Measurements from ENCODE around the gene ARHGAP24. TPM values are rescaled to one million over a fixed set of nuclear protein-coding genes. Genes with fewer than 3 reads are reported as not detected.
"Not testable (repeated sequence)": the region's sequence is repeated elsewhere in the genome, so short reads cannot be mapped to it uniquely, and the experiment has no call there.

The ARHGAP24 gene
- total RNA-seq, 2 experiments from 2014 or later = not detected

DNA sequence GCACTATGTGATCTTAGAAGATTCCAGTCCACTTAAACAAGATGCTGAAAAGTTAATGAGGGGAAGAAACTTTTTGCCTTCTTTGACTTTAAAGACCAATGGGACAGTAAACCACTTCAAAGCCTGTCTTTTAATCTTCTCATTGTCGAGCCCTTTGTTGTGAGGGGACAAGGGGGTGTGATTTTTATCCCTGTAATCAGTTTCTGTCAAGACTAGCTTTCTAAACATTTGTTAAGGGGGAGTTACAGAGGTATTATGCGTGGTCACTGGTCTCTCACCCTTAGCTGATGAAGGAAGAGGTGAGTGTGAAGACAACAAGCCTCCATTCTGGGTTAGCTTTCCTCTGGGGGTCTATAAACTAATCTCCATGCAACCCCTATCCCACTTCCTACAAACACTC lies 409.3 kb downstream of the ARHGAP24 start:
- Mint-ChIP-seq H3K4me3 (no peak overlapping the region), H3K4me1 (no peaks in the 10 kb centered on the region), H3K36me3 (ENCODE audit: low read depth) (no peaks in the 10 kb centered on the region), H3K9me3 (no peaks in the 10 kb centered on the region), H3K27ac (no peak overlapping the region), H3K27me3 (no peaks in the 10 kb centered on the region)
- DNase-seq = no peak
- ChIA-PET POLR2A (no interaction called here), CTCF (no interaction called here)

DNA sequence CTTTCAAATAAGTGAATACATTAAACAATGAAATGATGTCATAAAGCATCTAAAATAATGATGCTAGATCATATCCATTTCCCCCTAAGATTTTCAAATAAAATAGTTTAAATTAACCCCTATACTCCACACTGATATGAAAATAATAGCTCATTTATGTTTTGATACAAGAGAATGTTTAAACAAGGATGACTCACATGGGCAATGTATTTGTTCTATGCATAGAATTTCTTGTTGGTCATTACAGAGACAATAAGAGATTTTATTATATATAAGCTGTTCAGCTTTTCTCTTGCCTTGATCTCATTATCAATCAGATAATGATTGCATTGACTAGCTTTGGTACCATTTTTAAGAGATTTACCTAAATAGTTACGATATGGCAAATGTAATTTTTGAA lies 411.7 kb downstream of the ARHGAP24 start:
- Mint-ChIP-seq H3K36me3 (ENCODE audit: low read depth) (no peaks in the 10 kb centered on the region), H3K27me3 (no peaks in the 10 kb centered on the region), H3K27ac (no peak overlapping the region), H3K4me1 (no peaks in the 10 kb centered on the region), H3K9me3 (peaks cover 3% of the 10 kb centered on the region), H3K4me3 (no peak overlapping the region)
- ChIA-PET CTCF (no interaction called here), POLR2A (no interaction called here)
- DNase-seq = no peak

DNA sequence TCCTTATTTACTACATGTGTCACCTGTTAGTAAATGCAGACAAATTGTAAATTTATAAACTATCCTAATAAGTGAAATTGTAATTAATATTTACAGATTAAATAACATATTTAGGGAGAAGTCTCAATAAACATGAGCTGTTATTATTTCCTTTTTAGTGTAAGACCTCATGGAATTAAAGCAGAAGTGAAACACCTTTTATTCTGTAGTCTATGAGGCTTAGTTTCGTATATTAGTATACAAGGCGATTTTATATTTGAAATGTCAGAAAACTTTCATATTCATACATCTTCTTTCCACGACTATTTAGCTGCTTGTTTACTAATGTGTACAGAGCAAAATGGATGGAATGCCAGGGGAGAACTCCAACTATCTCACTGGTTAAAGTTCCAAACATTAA lies 414.4 kb downstream of the ARHGAP24 start:
- H3K9me3 Mint-ChIP-seq = peaks cover 6% of the 10 kb centered on the region
- ChIA-PET CTCF (no interaction called here), POLR2A (no interaction called here)
- DNase-seq = no peak
- no peak overlapping the region for H3K4me3 Mint-ChIP-seq
- no peak overlapping the region for H3K27ac Mint-ChIP-seq
- H3K27me3 Mint-ChIP-seq = no peaks in the 10 kb centered on the region
- H3K4me1 Mint-ChIP-seq = no peaks in the 10 kb centered on the region
- no peaks in the 10 kb centered on the region for H3K36me3 Mint-ChIP-seq (ENCODE audit: low read depth)

DNA sequence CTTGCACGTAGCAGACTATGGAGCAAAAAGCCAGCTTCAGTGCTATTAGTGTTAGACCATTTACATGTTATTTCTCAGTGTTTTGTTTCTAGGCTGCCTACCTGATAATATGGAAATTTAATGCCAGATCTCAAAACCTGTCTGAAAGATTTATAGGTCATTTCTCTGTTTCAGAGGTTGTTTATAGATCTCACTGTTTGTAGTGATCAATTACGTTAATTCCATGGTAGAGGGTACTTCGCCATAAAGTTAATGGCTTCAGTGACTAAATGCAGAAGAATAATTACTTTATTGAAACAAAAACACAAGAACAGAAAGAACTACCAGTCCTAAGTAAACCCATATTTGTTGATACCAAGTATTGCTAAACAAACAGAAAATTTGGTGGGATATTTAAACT lies 420.8 kb downstream of the ARHGAP24 start:
- DNase-seq = no peak
- ChIA-PET CTCF (no interaction called here), POLR2A (no interaction called here)
- Mint-ChIP-seq H3K27me3 (no peaks in the 10 kb centered on the region), H3K27ac (no peak overlapping the region), H3K36me3 (ENCODE audit: low read depth) (no peaks in the 10 kb centered on the region), H3K4me1 (no peaks in the 10 kb centered on the region), H3K4me3 (no peak overlapping the region), H3K9me3 (peaks cover 6% of the 10 kb centered on the region)

DNA sequence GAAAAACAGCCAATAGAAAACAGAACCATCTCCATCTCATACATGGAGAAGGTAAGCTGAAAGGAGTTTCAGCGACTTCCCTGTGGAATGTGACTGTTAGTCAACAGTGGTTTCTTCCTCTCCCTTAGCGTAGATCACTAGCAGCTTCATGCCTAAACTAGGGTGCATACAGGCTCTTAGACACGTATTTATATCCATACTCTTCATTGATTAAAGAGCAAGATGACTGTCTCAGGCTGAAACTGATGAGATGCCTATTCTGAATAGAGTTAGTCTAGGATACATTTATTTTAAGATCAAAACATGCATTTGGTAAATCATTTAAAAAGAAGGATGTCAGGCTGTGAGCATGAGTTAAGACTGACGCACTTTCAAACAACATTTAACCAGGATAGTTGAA lies 423.3 kb downstream of the ARHGAP24 start:
- no peak overlapping the region for H3K27ac Mint-ChIP-seq
- ChIA-PET POLR2A (no interaction called here), CTCF (interaction anchor here (0.5 kb wide), 1 partner anchor 282 kb away, joined by 3 read pairs; no protein-coding TSS in a partner anchor)
- H3K9me3 Mint-ChIP-seq = peaks cover 3% of the 10 kb centered on the region
- no peak overlapping the region for H3K4me3 Mint-ChIP-seq
- H3K36me3 Mint-ChIP-seq (ENCODE audit: low read depth) = no peaks in the 10 kb centered on the region
- DNase-seq = no peak
- no peaks in the 10 kb centered on the region for H3K4me1 Mint-ChIP-seq
- H3K27me3 Mint-ChIP-seq = no peaks in the 10 kb centered on the region

DNA sequence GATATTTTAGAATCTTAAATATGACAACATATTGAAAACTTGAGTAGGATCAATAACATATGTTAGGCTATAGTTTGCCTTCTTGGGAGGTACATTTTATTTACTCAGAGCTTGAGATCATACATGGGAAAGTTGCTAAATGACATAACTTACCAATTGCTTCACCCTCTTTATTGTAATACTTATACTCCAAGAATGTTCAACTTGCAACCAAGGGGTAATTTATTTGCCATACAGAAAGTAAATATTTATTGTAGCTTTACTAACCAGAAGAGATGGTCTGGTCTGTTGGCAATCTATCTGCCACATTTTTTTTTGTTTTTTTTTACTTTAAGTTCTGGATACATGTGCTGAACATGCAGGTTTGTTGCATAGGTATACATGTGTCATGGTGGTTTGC lies 426.6 kb downstream of the ARHGAP24 start:
- Mint-ChIP-seq H3K36me3 (ENCODE audit: low read depth) (no peaks in the 10 kb centered on the region), H3K4me3 (no peak overlapping the region), H3K9me3 (no peaks in the 10 kb centered on the region), H3K27ac (no peak overlapping the region), H3K27me3 (no peaks in the 10 kb centered on the region), H3K4me1 (no peaks in the 10 kb centered on the region)
- DNase-seq = no peak
- ChIA-PET CTCF (no interaction called here), POLR2A (no interaction called here)

DNA sequence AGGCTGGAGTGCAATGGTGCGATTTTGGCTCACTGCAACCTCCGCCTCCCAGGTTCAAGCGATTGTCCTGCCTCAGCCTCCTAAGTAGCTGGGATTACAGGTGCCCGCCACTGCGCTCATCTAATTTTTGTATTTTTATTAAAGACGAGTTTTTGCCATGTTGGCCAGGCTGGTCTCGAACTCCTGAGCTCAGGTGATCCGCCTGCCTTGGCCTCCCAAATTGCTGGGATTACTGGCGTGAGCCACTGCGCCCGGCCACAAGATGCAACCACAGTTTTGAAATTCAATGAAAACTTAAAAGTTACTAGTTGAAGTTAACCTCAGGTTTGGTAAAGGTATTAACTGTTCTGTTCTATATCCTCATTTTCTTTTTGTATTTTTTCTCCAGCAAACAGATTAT lies 427.7 kb downstream of the ARHGAP24 start:
- POLR2A ChIA-PET; H3K4me1 Mint-ChIP-seq; H3K27me3 Mint-ChIP-seq; DNase-seq; H3K4me3 Mint-ChIP-seq; H3K27ac Mint-ChIP-seq; H3K36me3 Mint-ChIP-seq (ENCODE audit: low read depth); H3K9me3 Mint-ChIP-seq; CTCF ChIA-PET: not testable (repeated sequence)

DNA sequence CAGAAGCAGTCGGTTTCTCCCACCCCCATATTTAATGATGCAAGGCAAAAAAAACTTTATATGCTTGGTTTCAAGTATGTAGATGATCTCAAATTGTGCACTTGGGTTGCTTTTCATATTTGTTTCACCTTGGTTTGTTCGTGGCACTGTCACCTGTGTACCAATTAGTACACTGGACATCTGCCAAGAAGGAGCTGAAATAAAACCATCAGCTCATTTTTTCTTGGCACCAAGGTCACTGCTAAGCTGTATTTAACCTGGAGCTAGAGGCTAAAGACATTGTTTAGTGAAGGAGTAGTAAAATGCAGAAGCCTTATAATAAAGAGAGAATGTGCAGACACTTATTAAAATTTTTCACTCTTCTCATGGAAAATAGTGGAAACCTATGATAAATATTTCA lies 430.8 kb downstream of the ARHGAP24 start:
- H3K36me3 Mint-ChIP-seq (ENCODE audit: low read depth) = no peaks in the 10 kb centered on the region
- no peaks in the 10 kb centered on the region for H3K4me1 Mint-ChIP-seq
- H3K4me3 Mint-ChIP-seq = no peak overlapping the region
- no peak for DNase-seq
- POLR2A ChIA-PET = no interaction called here
- no peak overlapping the region for H3K27ac Mint-ChIP-seq
- H3K27me3 Mint-ChIP-seq = no peaks in the 10 kb centered on the region
- H3K9me3 Mint-ChIP-seq = no peaks in the 10 kb centered on the region
- CTCF ChIA-PET = no interaction called here

DNA sequence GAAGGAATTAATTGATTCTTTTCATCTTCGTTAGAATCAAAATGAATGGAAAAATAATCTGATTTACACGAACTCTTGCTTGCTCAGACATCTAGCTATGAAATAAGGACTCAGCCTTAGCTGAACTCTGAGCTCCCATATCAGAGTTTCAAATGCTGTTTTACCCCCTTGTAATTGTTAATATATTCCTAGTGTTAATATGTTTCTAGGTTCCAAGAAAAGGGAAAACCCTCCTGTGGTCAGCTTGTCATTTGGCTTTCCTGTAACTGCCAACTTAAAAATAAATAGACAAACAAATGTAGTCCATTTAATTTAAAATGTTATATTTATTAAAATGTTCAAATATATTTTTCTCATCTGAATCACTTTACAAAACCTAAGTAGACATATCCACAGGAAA lies 432.1 kb downstream of the ARHGAP24 start:
- POLR2A ChIA-PET = interaction anchor here (0.7 kb wide), 1 partner anchor 42 kb away, joined by 3 read pairs; no protein-coding TSS in a partner anchor
- no peaks in the 10 kb centered on the region for H3K27me3 Mint-ChIP-seq
- no peak for DNase-seq
- H3K9me3 Mint-ChIP-seq = no peaks in the 10 kb centered on the region
- H3K36me3 Mint-ChIP-seq (ENCODE audit: low read depth) = no peaks in the 10 kb centered on the region
- H3K4me1 Mint-ChIP-seq = no peaks in the 10 kb centered on the region
- H3K4me3 Mint-ChIP-seq = no peak overlapping the region
- H3K27ac Mint-ChIP-seq = no peak overlapping the region
- CTCF ChIA-PET = no interaction called here

DNA sequence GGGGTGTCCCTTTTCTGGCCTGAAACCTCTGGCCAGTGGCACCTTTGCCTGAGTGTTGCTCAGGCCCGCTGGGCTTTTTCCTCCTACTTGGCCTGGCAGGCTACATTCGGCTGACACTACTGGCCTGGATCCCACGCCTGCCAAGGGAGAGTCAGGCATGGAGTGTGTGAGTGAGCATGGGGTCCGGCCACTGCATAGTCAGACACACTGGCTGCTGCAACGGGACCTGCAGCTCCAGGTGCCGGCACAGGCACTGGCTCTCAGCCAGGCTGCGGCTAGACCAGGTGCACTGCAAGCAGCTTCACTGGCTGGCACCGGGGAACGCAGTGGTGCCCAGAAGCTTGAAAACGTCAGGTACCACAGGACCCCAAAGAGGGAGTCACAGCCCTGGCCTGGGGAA lies 434.9 kb downstream of the ARHGAP24 start:
- Mint-ChIP-seq H3K27me3 (no peaks in the 10 kb centered on the region), H3K4me1 (no peaks in the 10 kb centered on the region), H3K4me3 (no peak overlapping the region), H3K36me3 (ENCODE audit: low read depth) (no peaks in the 10 kb centered on the region), H3K9me3 (no peaks in the 10 kb centered on the region), H3K27ac (no peak overlapping the region)
- no peak for DNase-seq
- ChIA-PET CTCF (no interaction called here), POLR2A (no interaction called here)

DNA sequence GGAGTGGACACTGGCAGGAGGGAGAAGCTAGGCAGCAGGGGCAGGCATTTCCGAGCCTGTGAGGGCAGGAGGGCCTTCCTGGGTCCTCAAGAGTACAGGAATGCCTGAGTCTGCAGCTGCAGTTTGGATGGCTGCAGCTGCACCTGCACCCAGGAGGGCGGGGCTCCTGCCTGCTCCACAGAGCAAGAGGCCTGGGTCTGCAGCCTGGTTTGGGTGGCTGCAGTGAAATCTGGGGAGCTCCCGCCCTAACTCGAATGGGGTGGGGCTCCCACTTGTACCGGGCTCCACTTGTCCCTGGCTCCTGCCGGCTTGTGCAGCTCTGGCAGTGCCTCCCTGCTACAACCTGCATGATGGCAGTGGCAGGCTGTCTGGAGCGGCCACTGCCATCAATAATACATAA lies 436.0 kb downstream of the ARHGAP24 start:
- Mint-ChIP-seq H3K27me3 (no peaks in the 10 kb centered on the region), H3K9me3 (peaks cover 3% of the 10 kb centered on the region), H3K4me1 (no peaks in the 10 kb centered on the region), H3K4me3 (no peak overlapping the region), H3K27ac (no peak overlapping the region), H3K36me3 (ENCODE audit: low read depth) (no peaks in the 10 kb centered on the region)
- ChIA-PET CTCF (no interaction called here), POLR2A (no interaction called here)
- no peak for DNase-seq

DNA sequence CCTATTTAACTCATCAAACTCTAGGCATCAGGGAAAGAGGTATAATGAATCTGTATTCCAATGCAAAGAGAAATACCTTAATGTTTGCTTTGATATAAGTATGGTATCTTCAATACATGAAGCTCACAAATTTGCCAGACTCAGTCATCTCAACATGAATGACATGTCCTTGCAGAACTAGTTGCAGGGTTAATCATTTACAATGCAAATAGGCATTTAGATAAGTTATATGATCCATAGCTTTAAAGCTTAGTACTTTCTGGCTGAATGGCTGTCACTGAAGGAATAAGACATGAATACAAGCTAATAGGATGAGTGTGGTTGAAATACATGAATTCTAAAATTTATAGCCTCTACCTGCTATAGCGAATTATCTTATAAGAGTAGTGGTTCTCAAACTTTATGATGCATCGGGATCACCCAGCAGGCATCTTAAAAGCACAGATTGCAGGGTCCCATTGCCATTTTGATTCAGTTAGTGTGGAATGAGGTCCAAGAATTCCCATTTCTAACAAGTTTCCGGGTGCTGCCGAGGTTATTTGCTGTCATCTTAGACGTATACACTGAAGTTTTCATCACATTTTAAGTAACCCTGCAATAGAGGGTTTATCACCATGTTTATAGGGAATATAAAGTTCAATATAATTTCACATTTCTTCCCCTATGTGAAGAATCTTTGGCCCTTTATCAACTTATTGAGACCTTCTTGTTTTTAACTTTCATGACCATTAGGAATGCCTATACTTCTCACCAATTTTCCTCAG lies 439.2 kb downstream of the ARHGAP24 start:
- H3K9me3 Mint-ChIP-seq = peaks cover 3% of the 10 kb centered on the region
- H3K36me3 Mint-ChIP-seq (ENCODE audit: low read depth) = no peaks in the 10 kb centered on the region
- no peak overlapping the region for H3K4me3 Mint-ChIP-seq
- no peaks in the 10 kb centered on the region for H3K27me3 Mint-ChIP-seq
- no peak for DNase-seq
- POLR2A ChIA-PET = no interaction called here
- H3K27ac Mint-ChIP-seq = no peak overlapping the region
- no peaks in the 10 kb centered on the region for H3K4me1 Mint-ChIP-seq
- CTCF ChIA-PET = no interaction called here

DNA sequence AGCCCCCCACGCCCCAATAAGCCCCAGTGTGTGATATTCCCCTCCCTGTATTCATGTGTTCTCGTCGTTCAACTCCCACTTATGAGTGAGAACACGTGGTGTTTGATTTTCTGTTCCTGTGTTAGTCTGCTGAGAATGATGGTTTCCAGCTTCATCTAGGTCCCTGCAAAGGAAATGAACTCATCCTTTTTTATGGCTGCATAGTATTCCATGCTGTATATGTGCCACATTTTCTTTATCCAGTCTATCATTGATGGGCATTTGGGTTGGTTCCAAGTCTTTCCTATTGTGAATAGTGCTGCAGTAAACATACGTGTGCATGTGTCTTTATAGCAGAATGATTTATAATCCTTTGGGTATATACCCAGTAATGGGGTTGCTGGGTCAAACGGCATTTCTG lies 440.6 kb downstream of the ARHGAP24 start:
- H3K4me3 Mint-ChIP-seq; H3K36me3 Mint-ChIP-seq (ENCODE audit: low read depth); H3K9me3 Mint-ChIP-seq; DNase-seq; H3K27me3 Mint-ChIP-seq; H3K4me1 Mint-ChIP-seq; H3K27ac Mint-ChIP-seq; POLR2A ChIA-PET; CTCF ChIA-PET: not testable (repeated sequence)

DNA sequence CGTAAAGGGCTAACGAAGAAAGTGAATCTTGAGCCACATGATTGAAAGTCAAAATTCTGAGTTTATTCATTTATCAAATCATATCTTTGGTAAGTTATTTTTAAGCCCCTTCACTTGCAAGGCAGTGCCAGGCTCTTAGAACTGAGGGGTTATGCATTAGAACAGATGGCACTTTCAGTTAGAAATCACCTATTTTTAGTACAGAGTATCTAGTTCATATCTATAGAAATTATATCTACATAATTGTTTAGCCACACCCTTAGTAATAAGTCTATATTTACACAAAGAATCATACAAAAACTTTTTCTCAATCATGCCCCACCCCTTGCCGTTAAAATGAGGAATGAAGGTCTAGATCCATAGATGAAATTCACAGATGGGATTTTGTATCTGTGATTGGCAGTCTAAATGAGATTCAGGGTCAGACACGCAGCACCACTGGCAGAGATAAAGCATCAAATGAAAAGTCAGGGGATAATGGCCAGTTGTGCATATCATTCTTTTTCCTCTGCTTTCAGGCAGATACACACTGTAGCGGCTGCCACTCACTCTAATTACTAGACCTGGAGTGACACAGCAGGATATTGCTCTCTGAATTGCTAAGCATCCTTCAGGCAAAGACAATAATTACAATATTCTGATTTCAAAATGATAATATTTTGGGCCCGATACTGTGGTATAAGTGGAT lies 444.4 kb downstream of the ARHGAP24 start:
- DNase-seq = no peak
- Mint-ChIP-seq H3K4me1 (no peaks in the 10 kb centered on the region), H3K27ac (no peak overlapping the region), H3K9me3 (peaks cover 3% of the 10 kb centered on the region), H3K36me3 (ENCODE audit: low read depth) (no peaks in the 10 kb centered on the region), H3K4me3 (no peak overlapping the region), H3K27me3 (no peaks in the 10 kb centered on the region)
- ChIA-PET POLR2A (no interaction called here), CTCF (no interaction called here)

Measured in activated CD4-positive, alpha-beta memory T cell treated with anti-CD3 and anti-CD28 coated beads, Interleukin-2, amount 10 ng/mL, durations not matched to agents 7 days and 5 days (primary cell).